IMR-90 (cell line): ENCODE results near the gene GFI1. TPM values are rescaled to one million over a fixed set of nuclear protein-coding genes. Genes with fewer than 3 reads are reported as not detected.

ENCODE experiments used
- ATAC-seq: fragments of 200-7000 bp; cut with Tn5 transposase; 2 replicates; pipeline ENCODE4 v1.9.1; 2020; ENCODE audit warnings: low read depth, mild to moderate bottlenecking, moderate library complexity
- BruUV-seq: library from RNA; stranded (reverse); fragments of 400-500 nt; replicated peaks from 2 replicates; lab custom pipeline; 2021; lab: Mats Ljungman, UMichigan
- CTCF ChIA-PET: fragments of 300-600 bp; formaldehyde crosslinking; extraction: SDS; loops from one replicate; lab custom pipeline; 2021; ENCODE audit warnings: antibody characterized with exemption; lab: Yijun Ruan, JAX
- POLR2A ChIA-PET: fragments of 300-600 bp; sonication (Branson Sonifier 250); formaldehyde crosslinking; loops from one replicate; lab custom pipeline; 2022; ENCODE audit warnings: antibody characterized with exemption; ENCODE audit not compliant: unreplicated experiment; lab: Charles Lee
- DNase-seq: peaks from one replicate; pipeline ENCODE4 v3.0.0; 2013
- H2AFZ ChIP-seq: replicated peaks from 2 replicates; pipeline ENCODE3; 2013; ENCODE audit warnings: low read length, mild to moderate bottlenecking; ENCODE audit not compliant: poor library complexity
- H2AK5ac ChIP-seq: 2 replicates; pipeline ENCODE4 v1.6.1; 2013; ENCODE audit warnings: low read depth, low read length, inconsistent platforms
- H2AK9ac ChIP-seq: replicated peaks from 2 replicates; pipeline ENCODE3; 2013; ENCODE audit warnings: mild to moderate bottlenecking, low read depth, low read length, moderate library complexity; ENCODE audit not compliant: poor library complexity
- H2BK120ac ChIP-seq: 2 replicates; pipeline ENCODE4 v1.6.1; 2013; ENCODE audit warnings: low read depth, low read length, inconsistent platforms
- H2BK15ac ChIP-seq: 3 replicates; pipeline ENCODE4 v1.6.1; 2013; ENCODE audit warnings: low read depth, low read length, inconsistent platforms
- H2BK20ac ChIP-seq: 2 replicates; pipeline ENCODE4 v1.6.1; 2013; ENCODE audit warnings: low read depth, mild to moderate bottlenecking, inconsistent platforms, low read length, moderate library complexity
- H2BK5ac ChIP-seq: 2 replicates; pipeline ENCODE4 v1.6.1; 2013; ENCODE audit warnings: mild to moderate bottlenecking, low read depth, low read length, inconsistent platforms; ENCODE audit not compliant: poor library complexity, severe bottlenecking
- H3K14ac ChIP-seq: replicated peaks from 2 replicates; pipeline ENCODE4 v1.6.1; 2013; ENCODE audit warnings: low read depth, low read length, inconsistent platforms
- H3K18ac ChIP-seq: 2 replicates; pipeline ENCODE4 v1.6.1; 2013; ENCODE audit warnings: low read depth, low read length, control low read depth
- H3K23ac ChIP-seq: 2 replicates; pipeline ENCODE4 v1.6.1; 2013; ENCODE audit warnings: low read depth, low read length, inconsistent platforms
- H3K27ac ChIP-seq: 2 replicates; pipeline ENCODE4 v1.5.1; 2013; ENCODE audit warnings: mild to moderate bottlenecking, control low read depth, low read length; ENCODE audit not compliant: insufficient read depth
- H3K27me3 ChIP-seq: 2 replicates; pipeline ENCODE4 v1.6.1; 2013; ENCODE audit warnings: low read length; ENCODE audit not compliant: control insufficient read depth, insufficient read depth
- H3K36me3 ChIP-seq: 2 replicates; pipeline ENCODE4 v1.6.1; 2013; ENCODE audit warnings: low read length, mixed read lengths; ENCODE audit not compliant: control insufficient read depth, insufficient read depth
- H3K4ac ChIP-seq: 2 replicates; pipeline ENCODE4 v1.6.1; 2013; ENCODE audit warnings: low read depth, low read length, inconsistent platforms
- H3K4me1 ChIP-seq: 2 replicates; pipeline ENCODE4 v1.6.1; 2013; ENCODE audit warnings: low read length, mixed read lengths; ENCODE audit not compliant: control insufficient read depth, insufficient read depth
- H3K4me2 ChIP-seq: 2 replicates; pipeline ENCODE4 v1.6.1; 2013; ENCODE audit warnings: low read depth, mild to moderate bottlenecking, control low read depth, low read length, moderate library complexity
- H3K4me3 ChIP-seq: 2 replicates; pipeline ENCODE4 v1.5.1; 2013; ENCODE audit warnings: low read depth, mild to moderate bottlenecking, control low read depth, low read length, moderate library complexity; ENCODE audit not compliant: insufficient read depth
- H3K56ac ChIP-seq: 2 replicates; pipeline ENCODE4 v1.6.1; 2013; ENCODE audit warnings: low read length, inconsistent platforms; ENCODE audit not compliant: insufficient read depth; ENCODE audit errors: extremely low read depth
- H3K79me1 ChIP-seq, 2 experiments: 2 replicates each; pipeline ENCODE4 v1.6.1; 2013; ENCODE audit warnings: low read length in 2 of 2, inconsistent platforms in 1 of 2, low read depth in 1 of 2
- H3K9ac ChIP-seq: 2 replicates; pipeline ENCODE4 v1.6.1; 2013; ENCODE audit warnings: low read depth, low read length, control low read depth
- H3K9me1 ChIP-seq: 2 replicates; pipeline ENCODE4 v1.6.1; 2013; ENCODE audit warnings: low read length, inconsistent platforms; ENCODE audit not compliant: insufficient read depth
- H3K9me3 ChIP-seq: 2 replicates; pipeline ENCODE4 v1.6.1; 2013; ENCODE audit warnings: low read length; ENCODE audit not compliant: control insufficient read depth, insufficient read depth
- H4K20me1 ChIP-seq: 2 replicates; pipeline ENCODE4 v1.6.1; 2013; ENCODE audit warnings: low read length, inconsistent platforms; ENCODE audit not compliant: insufficient read depth
- H4K5ac ChIP-seq: 2 replicates; pipeline ENCODE4 v1.6.1; 2013; ENCODE audit warnings: mild to moderate bottlenecking, low read depth, low read length, control low read depth
- H4K8ac ChIP-seq, 2 experiments: 2 replicates each; pipeline ENCODE4 v1.6.1; 2013; ENCODE audit warnings: low read depth in 2 of 2, low read length in 2 of 2, control low read depth in 1 of 2, inconsistent platforms in 1 of 2
- H4K91ac ChIP-seq: 2 replicates; pipeline ENCODE4 v1.6.1; 2013; ENCODE audit warnings: low read depth, low read length, inconsistent platforms; ENCODE audit not compliant: insufficient read depth
- FOS ChIP-seq: fragments of 150-350 bp; IDR thresholded peaks from 2 replicates; pipeline ENCODE4 v1.6.1; 2016; ENCODE audit warnings: low read depth, low read length
- MXI1 ChIP-seq: IDR thresholded peaks from 2 replicates; pipeline ENCODE4 v1.6.1; 2012; ENCODE audit warnings: low read depth, mild to moderate bottlenecking, low read length, moderate library complexity, borderline replicate concordance
- NFE2L2 ChIP-seq: fragments of 150-350 bp; IDR thresholded peaks from 2 replicates; pipeline ENCODE4 v1.6.1; 2016; ENCODE audit warnings: low read depth, mild to moderate bottlenecking, low read length
- RCOR1 ChIP-seq: IDR thresholded peaks from 2 replicates; pipeline ENCODE4 v1.6.1; 2012; ENCODE audit warnings: mild to moderate bottlenecking, low read length, improper control_type of control experiment; ENCODE audit not compliant: insufficient replicate concordance
- RFX5 ChIP-seq: IDR thresholded peaks from 2 replicates; pipeline ENCODE4 v1.8.0; 2012; ENCODE audit warnings: low read depth, mild to moderate bottlenecking, low read length, moderate library complexity
- SMC3 ChIP-seq: fragments of 150-350 bp; IDR thresholded peaks from 2 replicates; pipeline ENCODE4 v1.6.1; 2016; ENCODE audit warnings: low read depth, mild to moderate bottlenecking, antibody characterized with exemption, low read length, moderate library complexity
- USF2 ChIP-seq: fragments of 150-350 bp; IDR thresholded peaks from 2 replicates; pipeline ENCODE4 v1.6.1; 2017; ENCODE audit warnings: mild to moderate bottlenecking, antibody characterized with exemption, low read length, low read depth
- WGBS, 2 experiments: methylation state at CpG; one replicate each; pipeline versions ENCODE4 v1.1.5 to v1.1.7; 2013; ENCODE audit warnings: missing lambda C conversion rate in 2 of 2; ENCODE audit not compliant: insufficient read length in 1 of 2; ENCODE audit errors: extremely low coverage in 2 of 2; 5-methylcytosine and 5-hydroxymethylcytosine counted together
- dilution Hi-C: fragments of 300-500 bp; cut with HindIII; formaldehyde crosslinking; loops from one replicate; pipeline ENCODE4 v1.14.3; 2018; ENCODE audit warnings: low sequenced_read_pairs; ENCODE audit not compliant: unreplicated experiment
- in situ Hi-C: fragments of 300-500 bp; cut with MboI; formaldehyde crosslinking; loops from 3 replicates; pipeline ENCODE4 v1.14.3; 2019; ENCODE audit warnings: low sequenced_read_pairs, inconsistent platforms, mixed read lengths
- intact Hi-C: fragments of 100-400 bp; cut with micrococcal nuclease; formaldehyde crosslinking; loops from 2 replicates; pipeline ENCODE4 v1.10.0; 2022
- polyA plus RNA-seq, 3 experiments: library from polyadenylated mRNA; depleted of rRNA; stranded (reverse); fragments of >200 nt; gene quantifications; 2 replicates each; pipeline ENCODE4 v1.2.3, GENCODE V29; 2012; ENCODE audit warnings: low replicate concordance in 1 of 3
- total RNA-seq: library from RNA; depleted of rRNA; stranded (reverse); fragments of >200 nt; gene quantifications from 2 replicates; pipeline ENCODE4 v1.2.3, GENCODE V29; 2012

GFI1 gene
- total and polyA plus RNA-seq, 2 of the 4 experiments (the other 2 are of a cell fraction): under 0.01 to 0.21 TPM

- Histone ChIP-seq H3K4me2 (no peak overlapping the region), H3K9me3 (no peaks in the 10 kb centered on the region), H4K5ac (no peak overlapping the region), H3K23ac (no peak overlapping the region), H2BK120ac (peak overlapping the region; percentile 41; the same call in 1 of the 2 replicates), H3K14ac (peak overlapping the region; percentile 46; the same call in 1 of the 2 replicates), H3K36me3 (no peaks in the 10 kb centered on the region), H4K91ac (no peak overlapping the region), H3K4me3 (no peak overlapping the region), H3K27me3 (no peaks in the 10 kb centered on the region), H3K9me1 (peaks cover 13% of the 10 kb centered on the region), H3K79me1 (no peaks in the 10 kb centered on the region), H3K56ac (no peak overlapping the region), H2BK20ac (no peak overlapping the region), H3K4me1 (peaks cover 12% of the 10 kb centered on the region), H3K27ac (no peak overlapping the region), H3K9ac (no peak overlapping the region), H2AK5ac (peak overlapping the region; percentile 30; the same call in 1 of the 2 replicates), H3K18ac (no peak overlapping the region), H4K8ac (no peak overlapping the region; a peak in 1 of 4 replicates), H2AFZ (peak overlapping the region; percentile 62), H2AK9ac (peak overlapping the region; percentile 37), H2BK5ac (no peak overlapping the region), H3K4ac (no peak overlapping the region), H2BK15ac (no peak overlapping the region; the same call in 2 of the 3 replicates), H4K20me1 (no peaks in the 10 kb centered on the region)
- intact Hi-C loops (loop anchor here (2.0 kb wide), 1 partner anchor 20 kb away; no protein-coding TSS in a partner anchor), in situ Hi-C loops (no loop called here), dilution Hi-C loops (no loop called here)
- DNase-seq (peak; percentile 35), ATAC-seq (peak; percentile 50)
- TF ChIP-seq RFX5: no peak
- TF ChIP-seq RCOR1: no peak
- no peak for TF ChIP-seq FOS
- no peak for TF ChIP-seq MXI1
- no peak for TF ChIP-seq USF2
- no peak for TF ChIP-seq SMC3
- TF ChIP-seq NFE2L2: no peak
- POLR2A ChIA-PET: no interaction called here
- no CpG with 5 or more reads among the region's 3 CpGs for WGBS, 2 experiments
- CTCF ChIA-PET: interaction anchor here (0.6 to 0.7 kb wide), 2 partner anchors 652 to 876 kb away, joined by 3 to 5 read pairs; no protein-coding TSS in a partner anchor
- no TSS peak for BruUV-seq
These were observed 39.6 kb downstream of the GFI1 start for GRCh38 chr1:92447033-92447681.
